Fibroblast of lung (primary cell): ENCODE measurements around the gene CLEC19A. TPM values are rescaled to one million over a fixed set of nuclear protein-coding genes. Genes with fewer than 3 reads are reported as not detected.

ENCODE experiments used
- DNase-seq, 2 donors: peaks; one replicate each; pipeline versions ENCODE4 v3.0.0 to v3.0.0-alpha.2; 2010; ENCODE audit warnings: low read depth in 2 of 2
- H2AFZ ChIP-seq: 2 replicates; pipeline ENCODE4 v1.5.1; 2012; ENCODE audit warnings: low read length, control low read depth, inconsistent platforms
- H3K27ac ChIP-seq: 2 replicates; pipeline ENCODE4 v1.5.1; 2011; ENCODE audit warnings: low read length, control low read depth; ENCODE audit not compliant: insufficient read depth
- H3K27me3 ChIP-seq: 2 replicates; pipeline ENCODE4 v1.5.1; 2011; ENCODE audit warnings: mild to moderate bottlenecking, low read length; ENCODE audit not compliant: control insufficient read depth, insufficient read depth
- H3K36me3 ChIP-seq: 2 replicates; pipeline ENCODE4 v1.5.1; 2011; ENCODE audit warnings: low read length; ENCODE audit not compliant: control insufficient read depth, insufficient read depth
- H3K4me1 ChIP-seq: 2 replicates; pipeline ENCODE4 v1.5.1; 2011; ENCODE audit warnings: low read length; ENCODE audit not compliant: control insufficient read depth, insufficient read depth; ENCODE audit errors: extremely low read depth
- H3K4me2 ChIP-seq: 2 replicates; pipeline ENCODE4 v1.5.1; 2011; ENCODE audit warnings: low read length, control low read depth; ENCODE audit not compliant: insufficient read depth; ENCODE audit errors: extremely low read depth
- H3K4me3 ChIP-seq, 4 experiments: fragments of 200-600 bp in 1 of 4; sonication (generic) in 1 of 4; replicated peaks in 1 of 4; 2 replicates each; pipeline ENCODE4 v1.5.1; 2011 to 2016; ENCODE audit warnings: low read length in 4 of 4, low read depth in 3 of 4, mild to moderate bottlenecking in 3 of 4, control low read depth in 2 of 4, inconsistent platforms in 1 of 4, mixed read lengths in 1 of 4; ENCODE audit not compliant: insufficient read depth in 1 of 4; ENCODE audit errors: control extremely low read depth in 1 of 4
- H3K79me2 ChIP-seq: 2 replicates; pipeline ENCODE4 v1.5.1; 2012; ENCODE audit warnings: mild to moderate bottlenecking, low read length, inconsistent platforms; ENCODE audit not compliant: control insufficient read depth, insufficient read depth
- H3K9ac ChIP-seq: 2 replicates; pipeline ENCODE4 v1.5.1; 2011; ENCODE audit warnings: mild to moderate bottlenecking, low read length, control low read depth; ENCODE audit not compliant: insufficient read depth
- H3K9me3 ChIP-seq: 2 replicates; pipeline ENCODE4 v1.5.1; 2012; ENCODE audit warnings: low read depth, low read length; ENCODE audit not compliant: control insufficient read depth, insufficient read depth
- H4K20me1 ChIP-seq: 2 replicates; pipeline ENCODE4 v1.5.1; 2011; ENCODE audit warnings: low read length; ENCODE audit not compliant: control insufficient read depth, insufficient read depth; ENCODE audit errors: extremely low read depth
- EZH2 ChIP-seq: IDR thresholded peaks from 2 replicates; pipeline ENCODE4 v1.5.1; 2012; ENCODE audit warnings: low read length, control low read depth, mild to moderate bottlenecking; ENCODE audit errors: missing control alignments
- polyA plus RNA-seq, 2 donors: library from polyadenylated mRNA; depleted of rRNA in 1 of 2; stranded (reverse) in 1 of 2; unstranded in 1 of 2; fragments of >200 nt; gene quantifications; 2 replicates each; pipeline ENCODE4 v1.2.1, GENCODE V29; 2011 to 2012; ENCODE audit warnings: missing spikeins in 1 of 2
- total RNA-seq: library from RNA; depleted of rRNA; stranded (reverse); fragments of >200 nt; gene quantifications from 2 replicates; pipeline ENCODE4 v1.2.1, GENCODE V29; 2014
- TF ChIP-seq, protein P1 (sequence below), 2 donors: IDR thresholded peaks in 1 of 2; conservative IDR thresholded peaks in 1 of 2; 1 replicate in 1 of 2; 2 replicates in 1 of 2; pipeline ENCODE4 v1.5.1; 2011 to 2012; ENCODE audit warnings: low read length in 2 of 2, control low read depth in 1 of 2, inconsistent platforms in 1 of 2, low read depth in 1 of 2, mild to moderate bottlenecking in 1 of 2

CLEC19A gene
- total and polyA plus RNA-seq, 2 donors (not counting 1 experiment from before 2014, with no cell fraction given), result not detected

DNA sequence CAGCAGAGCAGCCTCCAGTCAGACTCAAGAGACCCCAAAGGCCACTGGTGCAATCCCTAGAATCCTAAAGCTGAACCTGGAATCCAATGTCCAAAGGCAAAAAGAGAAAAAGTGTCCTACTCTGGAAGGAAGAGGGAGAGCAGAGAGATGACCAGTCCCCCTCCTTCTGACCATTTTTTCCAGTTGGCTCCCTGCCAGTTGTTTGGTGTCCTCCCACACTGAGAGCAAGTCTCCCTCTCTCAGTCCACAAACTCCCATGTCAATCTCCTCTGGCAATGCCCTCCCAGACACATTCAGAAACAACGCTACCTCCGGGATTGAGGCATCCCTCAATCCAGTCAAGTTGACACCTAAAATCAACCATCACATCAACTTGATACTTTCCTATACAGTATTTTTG lies 4.3 kb upstream of the CLEC19A start:
- Histone ChIP-seq H3K27me3 (no peaks in the 10 kb centered on the region), H3K4me1 (no peaks in the 10 kb centered on the region)

GRCh38 chr16:19282101-19282500 lies 3.4 kb upstream of the CLEC19A start:
- H3K4me2 ChIP-seq, result no peak overlapping the region
- no peaks in the 10 kb centered on the region for H3K27me3 ChIP-seq
- no peak overlapping the region for H3K4me3 ChIP-seq
- H3K36me3 ChIP-seq, result no peaks in the 10 kb centered on the region
- H3K4me1 ChIP-seq, result no peaks in the 10 kb centered on the region
- no peaks in the 10 kb centered on the region for H4K20me1 ChIP-seq
- no peaks in the 10 kb centered on the region for H3K9me3 ChIP-seq
- no peak for DNase-seq
- no peak overlapping the region for H3K9ac ChIP-seq
- no peak overlapping the region for H2AFZ ChIP-seq
- no peaks in the 10 kb centered on the region for H3K79me2 ChIP-seq
- H3K27ac ChIP-seq, result no peak overlapping the region
- TF ChIP-seq, protein P1, sequence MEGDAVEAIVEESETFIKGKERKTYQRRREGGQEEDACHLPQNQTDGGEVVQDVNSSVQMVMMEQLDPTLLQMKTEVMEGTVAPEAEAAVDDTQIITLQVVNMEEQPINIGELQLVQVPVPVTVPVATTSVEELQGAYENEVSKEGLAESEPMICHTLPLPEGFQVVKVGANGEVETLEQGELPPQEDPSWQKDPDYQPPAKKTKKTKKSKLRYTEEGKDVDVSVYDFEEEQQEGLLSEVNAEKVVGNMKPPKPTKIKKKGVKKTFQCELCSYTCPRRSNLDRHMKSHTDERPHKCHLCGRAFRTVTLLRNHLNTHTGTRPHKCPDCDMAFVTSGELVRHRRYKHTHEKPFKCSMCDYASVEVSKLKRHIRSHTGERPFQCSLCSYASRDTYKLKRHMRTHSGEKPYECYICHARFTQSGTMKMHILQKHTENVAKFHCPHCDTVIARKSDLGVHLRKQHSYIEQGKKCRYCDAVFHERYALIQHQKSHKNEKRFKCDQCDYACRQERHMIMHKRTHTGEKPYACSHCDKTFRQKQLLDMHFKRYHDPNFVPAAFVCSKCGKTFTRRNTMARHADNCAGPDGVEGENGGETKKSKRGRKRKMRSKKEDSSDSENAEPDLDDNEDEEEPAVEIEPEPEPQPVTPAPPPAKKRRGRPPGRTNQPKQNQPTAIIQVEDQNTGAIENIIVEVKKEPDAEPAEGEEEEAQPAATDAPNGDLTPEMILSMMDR (conservative IDR thresholded peaks at IDR 0.05 in 1 of 2, IDR thresholded peaks at IDR 0.05 in 1 of 2; ENCODE audit: low read depth in 1 of 2, low read length in 2 of 2), result no peak
- TF ChIP-seq EZH2, result no peak

More for the DNA sequence above, 4.3 kb upstream of the CLEC19A start:
- Histone ChIP-seq H3K79me2 (no peaks in the 10 kb centered on the region), H3K9ac (no peak overlapping the region), H3K4me3 (no peak overlapping the region), H2AFZ (no peak overlapping the region), H3K4me2 (no peak overlapping the region), H3K9me3 (no peaks in the 10 kb centered on the region), H3K27ac (no peak overlapping the region), H4K20me1 (no peaks in the 10 kb centered on the region), H3K36me3 (no peaks in the 10 kb centered on the region)
- no peak for DNase-seq
- TF ChIP-seq, protein P1 (conservative IDR thresholded peaks at IDR 0.05 in 1 of 2, IDR thresholded peaks at IDR 0.05 in 1 of 2; ENCODE audit: low read depth in 1 of 2, low read length in 2 of 2), result no peak
- TF ChIP-seq EZH2, result no peak

DNA sequence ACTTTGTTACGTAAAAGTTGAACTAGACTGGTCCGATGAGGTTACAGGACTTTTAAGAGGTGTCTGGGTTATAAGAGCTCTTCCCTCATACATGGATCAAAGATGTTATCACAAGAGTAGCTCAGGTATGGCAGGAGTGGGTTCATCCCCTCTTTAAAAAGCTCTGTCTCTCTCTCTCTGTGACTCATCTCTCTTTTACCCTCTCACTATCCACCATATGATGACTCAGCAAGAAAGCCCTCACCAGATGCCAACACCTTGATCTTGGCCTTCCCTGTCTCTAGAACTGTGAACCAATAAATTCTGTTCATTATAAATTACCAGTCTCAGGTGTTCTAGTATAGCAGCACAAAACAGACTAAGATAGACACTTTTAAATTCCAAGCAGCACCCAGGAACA lies 1.9 kb upstream of the CLEC19A start:
- no peak for TF ChIP-seq EZH2
- TF ChIP-seq, protein P1 (conservative IDR thresholded peaks at IDR 0.05 in 1 of 2, IDR thresholded peaks at IDR 0.05 in 1 of 2; ENCODE audit: low read depth in 1 of 2, low read length in 2 of 2), result no peak

More for the DNA sequence above, 1.9 kb upstream of the CLEC19A start:
- Histone ChIP-seq H3K9ac (no peak overlapping the region), H3K4me3 (no peak overlapping the region), H3K36me3 (no peaks in the 10 kb centered on the region), H2AFZ (no peak overlapping the region), H3K9me3 (no peaks in the 10 kb centered on the region), H3K4me2 (no peak overlapping the region), H3K27ac (no peak overlapping the region), H4K20me1 (no peaks in the 10 kb centered on the region), H3K79me2 (no peaks in the 10 kb centered on the region), H3K27me3 (no peaks in the 10 kb centered on the region), H3K4me1 (no peaks in the 10 kb centered on the region)
- DNase-seq, result no peak
